GM21717 (cell line): ENCODE measurements around the gene OR4K15.
"Not testable (repeated sequence)": the region's sequence is repeated elsewhere in the genome, so short reads cannot be mapped to it uniquely, and the experiment has no call there.

Experiments used
- ATAC-seq: cut with Tn5 transposase; IDR thresholded peaks from one replicate; pipeline ENCODE4 v1.9.1; 2021; ENCODE audit warnings: mild to moderate bottlenecking, moderate library complexity; ENCODE audit not compliant: unreplicated experiment

OR4K15 gene, protein sequence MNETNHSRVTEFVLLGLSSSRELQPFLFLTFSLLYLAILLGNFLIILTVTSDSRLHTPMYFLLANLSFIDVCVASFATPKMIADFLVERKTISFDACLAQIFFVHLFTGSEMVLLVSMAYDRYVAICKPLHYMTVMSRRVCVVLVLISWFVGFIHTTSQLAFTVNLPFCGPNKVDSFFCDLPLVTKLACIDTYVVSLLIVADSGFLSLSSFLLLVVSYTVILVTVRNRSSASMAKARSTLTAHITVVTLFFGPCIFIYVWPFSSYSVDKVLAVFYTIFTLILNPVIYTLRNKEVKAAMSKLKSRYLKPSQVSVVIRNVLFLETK

DNA sequence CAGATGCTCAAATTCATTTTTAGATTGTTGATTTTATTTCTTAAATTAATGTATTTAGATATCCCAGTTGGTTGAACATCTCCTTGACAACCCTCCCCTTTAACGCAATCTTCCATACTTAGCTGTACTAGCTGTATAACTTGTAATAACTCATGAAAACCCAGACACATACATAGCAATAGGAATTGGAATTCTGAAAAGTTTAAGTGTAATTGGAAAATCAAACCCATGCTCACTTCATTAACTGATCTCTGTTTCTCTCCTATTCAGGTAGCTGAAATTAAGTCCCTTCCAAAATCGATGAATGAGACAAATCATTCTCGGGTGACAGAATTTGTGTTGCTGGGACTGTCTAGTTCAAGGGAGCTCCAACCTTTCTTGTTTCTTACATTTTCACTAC, at the start of gene OR4K15:
OR4K15 (plus strand) TSS at position 301 of the 400 bp plus-strand sequence; CDS start at position 301, 0 bp downstream.
- no peak for ATAC-seq

DNA sequence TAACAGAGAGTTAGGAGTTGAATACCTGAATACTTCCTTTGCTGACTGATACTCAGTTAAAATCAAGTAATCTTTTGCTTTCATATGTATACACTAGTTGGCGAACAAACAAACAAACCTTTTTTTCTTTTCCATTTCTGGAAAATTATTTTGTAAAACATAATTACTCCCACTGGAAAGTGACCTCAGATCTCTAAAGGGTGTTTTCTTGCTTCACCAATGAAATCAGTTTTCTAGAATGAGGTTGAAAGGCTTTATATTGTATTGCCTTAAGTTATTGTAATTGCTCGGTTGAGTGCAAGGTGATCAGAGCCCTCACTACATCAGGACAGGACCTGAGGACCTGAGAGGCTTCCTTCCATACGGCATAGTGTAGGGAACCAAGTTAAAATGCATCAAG, 44.8 kb upstream of the OR4K15 start, which contains the start of gene OR4K1:
OR4K1 (plus strand) TSS at position 301 of the 400 bp plus-strand sequence. CDS start 4,750 bp downstream, outside the sequence.
- ATAC-seq: no peak

DNA sequence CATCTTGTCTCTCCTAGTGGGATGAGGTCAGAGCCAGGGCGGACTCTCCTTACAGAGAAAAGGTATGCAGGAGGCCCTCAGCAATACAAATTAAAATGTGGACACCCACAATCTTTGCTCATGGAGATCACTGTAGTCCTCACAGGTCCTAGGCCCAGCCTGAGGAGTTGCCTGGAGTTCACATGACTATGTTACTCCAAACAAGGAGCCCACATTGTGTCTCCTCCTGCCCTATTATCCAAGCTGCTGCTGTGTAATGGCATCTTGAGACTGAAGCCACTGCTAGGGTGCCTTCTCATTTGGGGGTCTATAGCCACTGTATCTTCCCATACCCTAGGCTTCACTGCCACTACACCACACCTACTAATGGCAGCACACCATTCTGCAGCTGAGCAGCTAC, 33.7 kb upstream of the OR4K15 start:
- no peak for ATAC-seq

DNA sequence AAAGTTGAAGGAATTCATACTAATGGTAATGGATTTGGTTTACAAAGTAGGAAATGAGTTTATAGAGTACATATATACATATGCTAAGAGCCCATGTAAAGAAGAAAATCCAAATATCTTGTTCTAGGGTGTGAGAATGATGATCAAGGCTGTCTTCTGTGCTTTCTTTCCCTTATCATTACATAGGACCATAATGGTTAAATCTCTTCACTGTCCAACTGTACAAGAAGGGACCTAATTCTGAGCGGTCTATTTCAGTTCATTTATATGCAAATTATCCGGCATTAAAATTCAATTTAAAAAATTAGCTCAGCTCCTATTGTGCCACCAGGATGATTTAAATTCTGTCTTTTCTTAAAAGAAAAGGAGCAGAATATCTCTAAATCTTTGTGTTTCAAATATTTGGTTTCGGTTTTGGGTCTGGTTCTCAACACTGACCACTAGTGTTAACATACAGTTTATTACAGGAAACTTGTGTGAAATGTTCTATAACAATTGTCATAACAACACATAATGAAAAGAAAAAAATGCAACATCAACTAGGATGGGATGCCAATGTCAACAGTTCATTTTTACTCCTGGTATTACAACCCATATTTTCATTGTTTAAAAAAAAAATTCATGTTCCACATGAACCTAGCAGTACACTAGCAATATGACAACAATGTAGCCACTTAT, 27.8 kb upstream of the OR4K15 start:
- ATAC-seq: no peak

DNA sequence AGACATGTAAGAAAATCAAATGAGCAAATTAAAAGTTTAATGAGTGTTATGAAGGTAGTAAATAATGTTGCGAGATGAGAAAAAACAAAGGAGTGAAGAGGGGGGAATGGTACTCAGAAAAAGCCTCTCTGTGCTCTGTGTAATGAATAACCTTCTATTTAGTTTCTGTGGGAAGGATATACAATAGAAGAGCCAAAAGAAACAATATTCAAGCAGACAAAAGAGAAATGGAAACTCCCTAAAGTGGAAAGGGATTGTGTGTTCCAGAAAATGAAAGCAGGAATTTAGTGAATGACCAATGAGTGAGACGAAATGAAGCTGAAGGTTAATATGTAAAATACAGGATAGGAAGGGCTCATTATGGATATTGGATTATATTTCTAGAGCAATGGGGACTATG, 26.2 kb upstream of the OR4K15 start:
- no peak for ATAC-seq

DNA sequence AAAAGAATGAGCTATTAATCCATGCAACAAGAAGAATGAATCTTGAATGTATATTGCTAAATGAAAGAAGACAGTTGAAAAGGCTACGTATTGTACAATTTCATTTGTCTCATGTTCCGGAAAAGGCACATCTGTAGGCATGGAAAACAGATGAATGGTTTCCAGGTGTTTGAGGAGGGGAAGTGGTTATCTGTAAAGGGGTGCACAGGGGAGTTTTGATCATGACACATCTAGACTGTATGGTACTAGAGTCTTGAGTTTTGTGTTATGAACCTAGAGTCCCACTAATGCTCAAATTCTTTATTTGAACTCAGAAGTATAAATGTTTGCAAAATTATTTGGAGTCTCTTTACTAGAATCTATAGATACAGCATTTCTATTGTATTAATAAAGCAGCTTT, 5.7 kb upstream of the OR4K15 start:
- ATAC-seq: not testable (repeated sequence)

DNA sequence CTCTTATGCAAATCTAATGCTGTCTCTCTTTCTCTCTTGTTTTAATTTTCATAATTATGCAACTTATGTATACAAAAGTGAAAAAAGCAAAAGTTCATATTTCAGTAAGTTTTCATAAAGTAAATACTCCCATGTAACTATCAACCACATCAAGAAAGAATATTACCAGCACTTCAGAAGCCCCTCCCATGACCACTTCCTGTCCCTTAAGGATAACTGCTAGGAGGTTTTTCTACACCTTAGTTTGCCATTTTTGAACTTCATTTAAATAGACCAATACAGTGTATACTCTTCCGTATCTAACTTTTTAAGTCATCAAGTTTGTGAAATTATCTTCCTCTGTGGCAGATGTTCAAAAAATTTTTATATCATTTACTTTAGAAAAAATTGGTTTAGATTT, 547 bp upstream of the OR4K15 start:
- no peak for ATAC-seq

DNA sequence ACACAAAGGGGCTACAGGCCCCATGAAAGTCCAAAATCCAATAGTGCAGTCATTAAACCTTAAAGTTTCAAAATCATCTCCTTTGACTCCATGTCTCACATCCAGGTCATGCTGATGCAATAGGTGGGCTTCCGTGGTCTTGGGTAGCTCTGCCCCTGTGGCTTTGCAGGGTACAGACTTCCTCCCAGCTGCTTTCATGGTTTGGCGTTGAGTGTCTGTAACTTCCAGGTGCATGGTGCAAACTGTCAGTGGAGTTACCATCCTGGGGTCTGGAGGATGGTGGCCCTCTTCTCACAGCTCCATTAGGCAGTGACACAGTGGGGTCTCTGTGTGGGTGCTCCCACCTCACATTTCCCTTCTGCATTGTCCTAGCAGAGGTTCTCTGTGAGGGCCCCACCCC, 18.0 kb downstream of the OR4K15 start:
- no peak for ATAC-seq

DNA sequence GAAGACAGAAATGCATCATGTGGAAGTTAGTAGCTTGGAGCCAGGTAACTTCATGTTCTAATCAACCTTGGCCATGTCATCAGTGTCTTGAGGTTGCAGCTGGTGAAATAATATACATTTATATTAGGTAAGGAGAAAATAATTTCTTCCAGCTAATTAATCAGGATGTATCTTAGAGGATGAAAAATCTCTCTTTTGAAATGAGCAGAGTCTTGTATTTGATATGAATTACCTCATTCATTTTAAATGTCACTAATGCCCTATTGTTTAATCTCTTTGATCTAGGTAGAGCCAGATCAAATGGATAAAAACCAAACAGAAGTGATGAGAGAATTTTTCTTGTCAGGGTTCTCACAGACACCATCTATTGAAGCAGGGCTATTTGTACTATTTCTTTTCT, 26.5 kb downstream of the OR4K15 start, which contains the start of gene OR4Q2:
OR4Q2 (plus strand) TSS at position 301 of the 400 bp plus-strand sequence.
- no peak for ATAC-seq

DNA sequence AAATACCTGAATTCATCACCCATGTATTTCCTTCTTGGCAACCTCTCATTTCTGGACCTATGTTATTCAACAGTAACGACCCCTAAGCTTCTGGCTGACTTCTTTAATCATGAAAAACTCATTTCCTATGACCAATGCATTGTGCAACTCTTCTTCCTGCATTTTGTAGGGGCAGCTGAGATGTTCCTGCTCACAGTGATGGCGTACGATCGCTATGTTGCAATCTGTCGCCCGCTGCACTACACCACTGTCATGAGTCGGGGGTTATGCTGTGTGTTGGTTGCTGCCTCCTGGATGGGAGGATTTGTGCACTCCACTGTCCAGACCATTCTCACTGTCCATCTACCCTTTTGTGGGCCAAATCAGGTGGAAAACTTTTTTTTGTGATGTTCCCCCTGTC, 26.9 kb downstream of the OR4K15 start:
- ATAC-seq: no peak

DNA sequence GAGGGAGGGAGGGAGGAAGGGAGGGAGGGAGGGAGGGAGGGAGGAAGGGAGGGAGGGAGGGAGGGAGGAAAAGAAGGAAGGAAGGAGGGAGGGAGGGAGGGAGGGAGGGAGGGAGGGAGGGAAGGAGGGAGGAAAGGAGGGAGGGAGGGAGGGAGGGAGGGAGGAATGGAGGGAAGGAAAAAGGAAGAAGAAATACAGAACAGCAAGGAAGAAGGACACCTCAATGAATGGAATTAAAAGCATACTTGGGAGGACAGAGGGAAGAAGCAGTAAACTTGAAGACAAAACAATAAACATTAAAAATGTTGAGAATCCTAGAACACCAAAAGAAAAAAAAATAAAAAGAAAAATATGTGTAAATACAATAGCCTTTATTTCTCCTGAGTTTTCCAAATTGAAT, 32.8 kb downstream of the OR4K15 start:
- no peak for ATAC-seq

DNA sequence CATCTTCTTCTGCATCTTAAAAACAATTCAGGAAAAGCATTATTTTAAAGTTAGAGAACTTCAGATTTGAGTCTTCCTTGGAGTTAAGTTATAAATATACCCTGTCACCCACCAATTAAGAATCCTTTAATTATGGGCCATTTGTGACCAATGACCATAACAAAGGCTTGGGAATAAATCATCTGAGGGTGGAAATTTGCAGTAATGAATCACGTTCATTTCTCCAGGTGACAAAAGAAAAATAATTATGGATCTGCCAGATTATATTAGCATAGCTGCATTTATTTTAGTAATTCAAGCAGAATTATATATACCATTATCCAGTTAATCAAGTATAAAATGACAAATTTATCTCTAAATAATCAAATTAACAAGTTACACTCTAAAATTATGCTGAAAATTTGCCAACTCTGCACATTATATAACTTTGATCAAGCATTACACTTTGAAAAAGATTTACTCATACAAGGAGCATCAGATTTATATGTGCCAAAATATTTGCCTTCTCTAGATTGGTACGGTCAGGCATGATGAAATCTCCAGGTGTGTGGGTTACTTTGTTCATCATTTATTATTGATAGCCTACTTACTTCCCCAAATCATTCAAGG, 44.0 kb downstream of the OR4K15 start, which contains the start of gene OR4K14:
OR4K14 (minus strand) TSS at position 51 of the 609 bp plus-strand sequence. CDS start 4,114 bp downstream, outside the sequence.
- ATAC-seq: no peak
